ENCODE measurements around the gene EGF.
A peak's percentile ranks its signal among the peaks of the same experiment; 100 is the strongest.

EGF gene

DNA sequence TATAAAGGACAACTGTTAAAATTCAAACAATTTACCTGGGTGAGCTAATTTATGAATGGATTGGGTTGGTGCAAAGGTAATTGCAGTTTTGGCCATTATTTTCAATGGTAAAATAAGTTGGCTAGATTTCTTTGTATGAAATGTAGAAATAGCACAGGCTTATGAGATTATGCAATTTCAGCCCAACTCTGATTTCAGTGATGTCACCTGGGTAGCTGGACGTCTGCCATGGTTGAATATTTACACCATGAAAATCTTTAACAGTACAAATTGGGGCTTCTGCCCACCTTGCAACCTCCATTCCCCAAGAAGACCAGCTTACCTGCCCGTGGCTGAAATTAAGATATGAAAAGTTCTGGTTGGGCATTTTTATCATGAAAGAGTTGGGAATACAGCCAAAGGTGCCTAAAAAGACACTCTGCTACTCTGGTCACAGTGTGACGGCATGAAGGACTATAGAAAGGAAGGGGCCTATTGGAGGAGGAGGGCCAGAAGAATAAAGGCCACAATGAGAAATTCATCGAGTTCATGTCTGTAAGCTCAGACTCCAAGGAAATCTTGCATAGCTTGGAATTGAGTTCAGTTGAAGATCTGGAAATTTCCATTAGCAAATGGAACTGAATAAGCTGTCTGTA lies 29.7 kb downstream of the EGF start:
- Histone ChIP-seq H3K27ac (replicated peaks) (no peak overlapping the region), H3K4me3 (replicated peaks; ENCODE audit: insufficient read depth, low read length) (no peak overlapping the region), H3K27me3 (ENCODE audit: insufficient read depth, poor library complexity, severe bottlenecking) (no peaks in the 10 kb centered on the region)
- TF ChIP-seq SPI1 (IDR thresholded peaks at IDR 0.05; ENCODE audit: borderline replicate concordance, low read depth) (no peak), POLR2AphosphoS5 (IDR thresholded peaks at IDR 0.05; ENCODE audit: low read depth) (no peak), GABPA (IDR thresholded peaks at IDR 0.05; ENCODE audit: low read depth) (no peak)
- TF ChIP-seq, protein P1, sequence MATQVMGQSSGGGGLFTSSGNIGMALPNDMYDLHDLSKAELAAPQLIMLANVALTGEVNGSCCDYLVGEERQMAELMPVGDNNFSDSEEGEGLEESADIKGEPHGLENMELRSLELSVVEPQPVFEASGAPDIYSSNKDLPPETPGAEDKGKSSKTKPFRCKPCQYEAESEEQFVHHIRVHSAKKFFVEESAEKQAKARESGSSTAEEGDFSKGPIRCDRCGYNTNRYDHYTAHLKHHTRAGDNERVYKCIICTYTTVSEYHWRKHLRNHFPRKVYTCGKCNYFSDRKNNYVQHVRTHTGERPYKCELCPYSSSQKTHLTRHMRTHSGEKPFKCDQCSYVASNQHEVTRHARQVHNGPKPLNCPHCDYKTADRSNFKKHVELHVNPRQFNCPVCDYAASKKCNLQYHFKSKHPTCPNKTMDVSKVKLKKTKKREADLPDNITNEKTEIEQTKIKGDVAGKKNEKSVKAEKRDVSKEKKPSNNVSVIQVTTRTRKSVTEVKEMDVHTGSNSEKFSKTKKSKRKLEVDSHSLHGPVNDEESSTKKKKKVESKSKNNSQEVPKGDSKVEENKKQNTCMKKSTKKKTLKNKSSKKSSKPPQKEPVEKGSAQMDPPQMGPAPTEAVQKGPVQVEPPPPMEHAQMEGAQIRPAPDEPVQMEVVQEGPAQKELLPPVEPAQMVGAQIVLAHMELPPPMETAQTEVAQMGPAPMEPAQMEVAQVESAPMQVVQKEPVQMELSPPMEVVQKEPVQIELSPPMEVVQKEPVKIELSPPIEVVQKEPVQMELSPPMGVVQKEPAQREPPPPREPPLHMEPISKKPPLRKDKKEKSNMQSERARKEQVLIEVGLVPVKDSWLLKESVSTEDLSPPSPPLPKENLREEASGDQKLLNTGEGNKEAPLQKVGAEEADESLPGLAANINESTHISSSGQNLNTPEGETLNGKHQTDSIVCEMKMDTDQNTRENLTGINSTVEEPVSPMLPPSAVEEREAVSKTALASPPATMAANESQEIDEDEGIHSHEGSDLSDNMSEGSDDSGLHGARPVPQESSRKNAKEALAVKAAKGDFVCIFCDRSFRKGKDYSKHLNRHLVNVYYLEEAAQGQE (IDR thresholded peaks at IDR 0.05; ENCODE audit: insufficient replicate concordance, low read depth) = no peak
- TF ChIP-seq, protein P2, sequence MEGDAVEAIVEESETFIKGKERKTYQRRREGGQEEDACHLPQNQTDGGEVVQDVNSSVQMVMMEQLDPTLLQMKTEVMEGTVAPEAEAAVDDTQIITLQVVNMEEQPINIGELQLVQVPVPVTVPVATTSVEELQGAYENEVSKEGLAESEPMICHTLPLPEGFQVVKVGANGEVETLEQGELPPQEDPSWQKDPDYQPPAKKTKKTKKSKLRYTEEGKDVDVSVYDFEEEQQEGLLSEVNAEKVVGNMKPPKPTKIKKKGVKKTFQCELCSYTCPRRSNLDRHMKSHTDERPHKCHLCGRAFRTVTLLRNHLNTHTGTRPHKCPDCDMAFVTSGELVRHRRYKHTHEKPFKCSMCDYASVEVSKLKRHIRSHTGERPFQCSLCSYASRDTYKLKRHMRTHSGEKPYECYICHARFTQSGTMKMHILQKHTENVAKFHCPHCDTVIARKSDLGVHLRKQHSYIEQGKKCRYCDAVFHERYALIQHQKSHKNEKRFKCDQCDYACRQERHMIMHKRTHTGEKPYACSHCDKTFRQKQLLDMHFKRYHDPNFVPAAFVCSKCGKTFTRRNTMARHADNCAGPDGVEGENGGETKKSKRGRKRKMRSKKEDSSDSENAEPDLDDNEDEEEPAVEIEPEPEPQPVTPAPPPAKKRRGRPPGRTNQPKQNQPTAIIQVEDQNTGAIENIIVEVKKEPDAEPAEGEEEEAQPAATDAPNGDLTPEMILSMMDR (IDR thresholded peaks at IDR 0.05; ENCODE audit: insufficient read depth, low read length) = no peak
- DNase-seq (ENCODE audit: low read depth in 1 of 2, low spot score in 1 of 2) = no peak

DNA sequence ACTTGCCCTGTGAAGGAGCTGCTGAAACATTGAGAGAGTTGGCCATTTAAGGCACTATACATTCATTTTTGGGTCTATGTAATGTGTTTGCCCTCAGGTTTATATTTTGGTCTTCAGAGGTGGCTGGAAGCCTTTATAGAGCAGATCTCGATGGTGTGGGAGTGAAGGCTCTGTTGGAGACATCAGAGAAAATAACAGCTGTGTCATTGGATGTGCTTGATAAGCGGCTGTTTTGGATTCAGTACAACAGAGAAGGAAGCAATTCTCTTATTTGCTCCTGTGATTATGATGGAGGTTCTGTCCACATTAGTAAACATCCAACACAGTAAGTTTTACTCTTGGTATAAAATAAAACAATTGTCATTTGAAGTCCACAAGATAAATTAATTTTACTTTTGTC lies 31.1 kb downstream of the EGF start:
- no peak overlapping the region for H3K27ac ChIP-seq (replicated peaks)
- no peak for DNase-seq (ENCODE audit: low read depth in 1 of 2, low spot score in 1 of 2)
- no peak overlapping the region for H3K4me3 ChIP-seq (replicated peaks; ENCODE audit: insufficient read depth, low read length)
- TF ChIP-seq POLR2AphosphoS5 (IDR thresholded peaks at IDR 0.05; ENCODE audit: low read depth) (no peak), GABPA (IDR thresholded peaks at IDR 0.05; ENCODE audit: low read depth) (no peak), SPI1 (IDR thresholded peaks at IDR 0.05; ENCODE audit: borderline replicate concordance, low read depth) (no peak)
- TF ChIP-seq, protein P2 (IDR thresholded peaks at IDR 0.05; ENCODE audit: insufficient read depth, low read length) = no peak
- TF ChIP-seq, protein P1 (IDR thresholded peaks at IDR 0.05; ENCODE audit: insufficient replicate concordance, low read depth) = no peak
- H3K27me3 ChIP-seq (ENCODE audit: insufficient read depth, poor library complexity, severe bottlenecking) = no peaks in the 10 kb centered on the region

DNA sequence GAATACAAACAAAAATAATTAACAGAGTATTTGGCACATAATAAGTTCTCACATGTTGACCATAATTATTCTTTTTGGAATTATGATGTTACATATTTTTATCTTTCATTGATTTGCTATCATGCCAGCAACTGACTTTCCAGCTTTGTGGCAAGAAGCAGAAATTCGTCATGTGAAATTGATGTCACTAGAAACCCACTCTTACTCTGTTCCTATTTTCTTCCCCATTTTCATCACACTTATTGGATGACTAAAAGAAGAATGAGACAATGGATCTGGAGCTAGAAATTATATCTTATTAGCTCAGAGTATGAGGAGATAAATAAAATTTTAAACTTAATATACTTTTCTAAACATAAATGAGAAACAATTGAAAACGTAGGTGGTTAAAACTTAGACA lies 31.9 kb downstream of the EGF start:
- TF ChIP-seq, protein P2 (IDR thresholded peaks at IDR 0.05; ENCODE audit: insufficient read depth, low read length) = no peak
- TF ChIP-seq SPI1 (IDR thresholded peaks at IDR 0.05; ENCODE audit: borderline replicate concordance, low read depth) = no peak
- TF ChIP-seq GABPA (IDR thresholded peaks at IDR 0.05; ENCODE audit: low read depth) = no peak
- H3K4me3 ChIP-seq (replicated peaks; ENCODE audit: insufficient read depth, low read length) = no peak overlapping the region
- no peaks in the 10 kb centered on the region for H3K27me3 ChIP-seq (ENCODE audit: insufficient read depth, poor library complexity, severe bottlenecking)
- H3K27ac ChIP-seq (replicated peaks) = no peak overlapping the region
- DNase-seq (ENCODE audit: low read depth in 1 of 2, low spot score in 1 of 2) = no peak

DNA sequence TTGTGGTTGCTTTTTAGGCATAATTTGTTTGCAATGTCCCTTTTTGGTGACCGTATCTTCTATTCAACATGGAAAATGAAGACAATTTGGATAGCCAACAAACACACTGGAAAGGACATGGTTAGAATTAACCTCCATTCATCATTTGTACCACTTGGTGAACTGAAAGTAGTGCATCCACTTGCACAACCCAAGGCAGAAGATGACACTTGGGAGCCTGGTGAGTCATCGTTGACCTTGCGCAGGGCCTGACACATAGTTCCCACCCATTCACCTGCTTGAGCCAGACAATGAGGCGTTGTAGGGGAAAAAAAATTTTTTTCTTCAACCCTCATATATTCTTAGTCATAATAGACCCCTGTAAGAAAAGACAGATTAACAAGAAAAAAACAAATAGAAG lies 32.4 kb downstream of the EGF start:
- Histone ChIP-seq H3K27me3 (ENCODE audit: insufficient read depth, poor library complexity, severe bottlenecking) (no peaks in the 10 kb centered on the region), H3K4me3 (replicated peaks; ENCODE audit: insufficient read depth, low read length) (no peak overlapping the region), H3K27ac (replicated peaks) (no peak overlapping the region)
- DNase-seq (ENCODE audit: low read depth in 1 of 2, low spot score in 1 of 2) = peak in 1 of 2 experiments; percentile 64
- TF ChIP-seq POLR2AphosphoS5 (IDR thresholded peaks at IDR 0.05; ENCODE audit: low read depth) (no peak), GABPA (IDR thresholded peaks at IDR 0.05; ENCODE audit: low read depth) (no peak), SPI1 (IDR thresholded peaks at IDR 0.05; ENCODE audit: borderline replicate concordance, low read depth) (no peak)
- TF ChIP-seq, protein P1 (IDR thresholded peaks at IDR 0.05; ENCODE audit: insufficient replicate concordance, low read depth) = no peak
- TF ChIP-seq, protein P2 (IDR thresholded peaks at IDR 0.05; ENCODE audit: insufficient read depth, low read length) = no peak

Measured in HL-60 (cell line).